NCI-H2171 treated with DMSO at 0.1 percent for 48 hours (cell line): Measurements from ENCODE around the gene ZNF302.
"Not testable (repeated sequence)": the region's sequence is repeated elsewhere in the genome, so short reads cannot be mapped to it uniquely, and the experiment has no call there.

Source experiments
- DNase-seq: peaks from one replicate; lab custom pipeline; 2025; lab: John Stamatoyannopoulos, UW

The ZNF302 gene

GRCh38 chr19:34673590-34673989 lies 3.9 kb upstream of the ZNF302 start:
- no peak for DNase-seq

- DNase-seq, result no peak
Measured at GRCh38 chr19:34675250-34675649, 2.2 kb upstream of the ZNF302 start.

- no peak for DNase-seq
Measured at GRCh38 chr19:34675919-34676318, 1.6 kb upstream of the ZNF302 start.

GRCh38 chr19:34676697-34677385 lies 637 bp upstream of the ZNF302 start, which contains the start of gene SCGB2B2:
Gene SCGB2B2 (minus strand): TSS chr19:34677159. CDS start chr19:34594563, 82,596 bp downstream.
- peak; percentile 96 for DNase-seq

GRCh38 chr19:34678085-34678412 lies 571 bp downstream of the ZNF302 start:
- no peak for DNase-seq

GRCh38 chr19:34678421-34678820 lies 943 bp downstream of the ZNF302 start:
- DNase-seq, result no peak

- DNase-seq, result no peak
Measured at GRCh38 chr19:34681478-34681877, 4.0 kb downstream of the ZNF302 start.

- not testable (repeated sequence) for DNase-seq
Measured at GRCh38 chr19:34685266-34685665, 7.8 kb downstream of the ZNF302 start.

GRCh38 chr19:34686455-34686854 lies 9.0 kb downstream of the ZNF302 start:
- no peak for DNase-seq

GRCh38 chr19:34687348-34687747 lies 9.9 kb downstream of the ZNF302 start:
- no peak for DNase-seq

- no peak for DNase-seq
Measured at GRCh38 chr19:34688592-34688991, 11.1 kb downstream of the ZNF302 start.

- no peak for DNase-seq
Measured at GRCh38 chr19:34690372-34690771, 12.9 kb downstream of the ZNF302 start.

GRCh38 chr19:34692549-34692948 lies 15.1 kb downstream of the ZNF302 start:
- no peak for DNase-seq

GRCh38 chr19:34707661-34708060 lies 30.2 kb downstream of the ZNF302 start:
- no peak for DNase-seq

GRCh38 chr19:34711890-34712289 lies 34.4 kb downstream of the ZNF302 start:
- DNase-seq, result no peak

GRCh38 chr19:34712395-34713261 lies 35.1 kb downstream of the ZNF302 start:
- peak; percentile 81 for DNase-seq

GRCh38 chr19:34713262-34713637 lies 35.8 kb downstream of the ZNF302 start:
- no peak for DNase-seq

GRCh38 chr19:34715357-34715756 lies 37.9 kb downstream of the ZNF302 start:
- DNase-seq, result no peak

- DNase-seq, result no peak
Measured at GRCh38 chr19:34722353-34722752, 44.9 kb downstream of the ZNF302 start.

- no peak for DNase-seq
Measured at GRCh38 chr19:34725400-34725799, 47.9 kb downstream of the ZNF302 start.

GRCh38 chr19:34731019-34731829 lies 53.7 kb downstream of the ZNF302 start:
- no peak for DNase-seq

- DNase-seq, result no peak
Measured at GRCh38 chr19:34731964-34732363, 54.5 kb downstream of the ZNF302 start.
